NCI-H82 treated with DMSO at 0.1 percent for 48 hours (cell line): ENCODE measurements around the gene IL1R2.

Source experiments
- DNase-seq: peaks from one replicate; lab custom pipeline; 2025; ENCODE audit not compliant: unreplicated experiment; lab: John Stamatoyannopoulos, UW

The IL1R2 gene

GRCh38 chr2:101974663-101975062, 17.1 kb upstream of the IL1R2 start:
- DNase-seq, result no peak

- no peak for DNase-seq
These were observed 16.4 kb upstream of the IL1R2 start for GRCh38 chr2:101975171-101975870.

GRCh38 chr2:101976891-101977290, 14.9 kb upstream of the IL1R2 start:
- no peak for DNase-seq

GRCh38 chr2:101980368-101980767, 11.4 kb upstream of the IL1R2 start:
- no peak for DNase-seq

GRCh38 chr2:101981066-101981465, 10.7 kb upstream of the IL1R2 start:
- DNase-seq, result no peak

GRCh38 chr2:101981504-101981903, 10.3 kb upstream of the IL1R2 start:
- no peak for DNase-seq

GRCh38 chr2:101982495-101983029, 9.2 kb upstream of the IL1R2 start:
- DNase-seq, result no peak

GRCh38 chr2:101983486-101983885, 8.3 kb upstream of the IL1R2 start:
- DNase-seq, result no peak

GRCh38 chr2:101983928-101984327, 7.8 kb upstream of the IL1R2 start:
- DNase-seq, result no peak

GRCh38 chr2:101984656-101985055, 7.1 kb upstream of the IL1R2 start:
- no peak for DNase-seq

GRCh38 chr2:101985101-101985792, 6.5 kb upstream of the IL1R2 start:
- DNase-seq, result no peak

GRCh38 chr2:101985793-101986164, 6.0 kb upstream of the IL1R2 start:
- DNase-seq, result no peak

- no peak for DNase-seq
These were observed 5.4 kb upstream of the IL1R2 start for GRCh38 chr2:101986376-101986775.

GRCh38 chr2:101986804-101987740, 4.7 kb upstream of the IL1R2 start:
- no peak for DNase-seq

- DNase-seq, result no peak
These were observed 3.9 kb upstream of the IL1R2 start for GRCh38 chr2:101987832-101988231.

GRCh38 chr2:101988541-101988940, 3.2 kb upstream of the IL1R2 start:
- no peak for DNase-seq

- DNase-seq, result no peak
These were observed 1.9 kb upstream of the IL1R2 start for GRCh38 chr2:101989740-101990460.

- DNase-seq, result no peak
These were observed 2.0 kb downstream of the IL1R2 start for GRCh38 chr2:101993772-101994171.

GRCh38 chr2:101995019-101995418, 3.3 kb downstream of the IL1R2 start:
- no peak for DNase-seq

GRCh38 chr2:101995804-101996203, 4.0 kb downstream of the IL1R2 start:
- DNase-seq, result no peak

- no peak for DNase-seq
These were observed 6.8 kb downstream of the IL1R2 start for GRCh38 chr2:101998556-101998895.
